HG03066 (cell line): ENCODE results near the gene DDOST.

ENCODE experiments used
- ATAC-seq: cut with Tn5 transposase; IDR thresholded peaks from one replicate; pipeline ENCODE4 v1.9.1; 2021; ENCODE audit warnings: low read depth; ENCODE audit not compliant: unreplicated experiment

The DDOST gene

GRCh38 chr1:20661207-20662109 lies at the start of gene DDOST:
Gene DDOST (minus strand): TSS chr1:20661369. CDS start chr1:20661350, 19 bp downstream.
- peak; percentile 95 for ATAC-seq

GRCh38 chr1:20710469-20711284 lies 49.5 kb upstream of the DDOST start:
- no peak for ATAC-seq

GRCh38 chr1:20709868-20710267 lies 48.7 kb upstream of the DDOST start:
- ATAC-seq = no peak

- no peak for ATAC-seq
These were observed 47.7 kb upstream of the DDOST start for GRCh38 chr1:20708891-20709290.

- no peak for ATAC-seq
These were observed 46.9 kb upstream of the DDOST start for GRCh38 chr1:20708057-20708456.

- ATAC-seq = no peak
These were observed 45.7 kb upstream of the DDOST start for GRCh38 chr1:20706841-20707240.

GRCh38 chr1:20705203-20705755 lies 44.1 kb upstream of the DDOST start:
- no peak for ATAC-seq

GRCh38 chr1:20704390-20705202 lies 43.4 kb upstream of the DDOST start:
- ATAC-seq = no peak

- no peak for ATAC-seq
These were observed 42.1 kb upstream of the DDOST start for GRCh38 chr1:20703124-20703756.

- no peak for ATAC-seq
These were observed 41.2 kb upstream of the DDOST start for GRCh38 chr1:20702416-20702815.

GRCh38 chr1:20701847-20702246 lies 40.7 kb upstream of the DDOST start:
- no peak for ATAC-seq

GRCh38 chr1:20701446-20701845 lies 40.3 kb upstream of the DDOST start:
- ATAC-seq = no peak

- no peak for ATAC-seq
These were observed 39.6 kb upstream of the DDOST start for GRCh38 chr1:20700636-20701215.

- no peak for ATAC-seq
These were observed 38.4 kb upstream of the DDOST start for GRCh38 chr1:20699558-20699957.

GRCh38 chr1:20698195-20698910 lies 37.2 kb upstream of the DDOST start:
- no peak for ATAC-seq

- ATAC-seq = no peak
These were observed 36.4 kb upstream of the DDOST start for GRCh38 chr1:20697563-20697962.

GRCh38 chr1:20696397-20697333 lies 35.5 kb upstream of the DDOST start:
- ATAC-seq = no peak

GRCh38 chr1:20695515-20695914 lies 34.3 kb upstream of the DDOST start:
- ATAC-seq = no peak
